Osteoblast (primary cell): ENCODE data around the gene MACROH2A2. TPM values are rescaled to one million over a fixed set of nuclear protein-coding genes. Genes with fewer than 3 reads are reported as not detected.

Source experiments
- DNase-seq: peaks from one replicate; pipeline ENCODE4 v3.0.0; 2011; ENCODE audit warnings: low spot score, mixed read lengths; ENCODE audit not compliant: insufficient read length; ENCODE audit errors: missing footprints
- H2AFZ ChIP-seq: 2 replicates; pipeline ENCODE4 v1.6.0; 2011; ENCODE audit warnings: mild to moderate bottlenecking, low read length
- H3K27ac ChIP-seq: 2 replicates; pipeline ENCODE4 v1.5.1; 2011; ENCODE audit warnings: mild to moderate bottlenecking, low read depth, low read length, moderate library complexity
- H3K27me3 ChIP-seq: 2 replicates; pipeline ENCODE4 v1.6.0; 2012; ENCODE audit warnings: mild to moderate bottlenecking, control low read depth, inconsistent platforms, low read length, moderate library complexity; ENCODE audit not compliant: insufficient read depth
- H3K36me3 ChIP-seq: 2 replicates; pipeline ENCODE4 v1.5.1; 2011; ENCODE audit warnings: mild to moderate bottlenecking, low read length, control low read depth, moderate library complexity; ENCODE audit not compliant: insufficient read depth
- H3K4me1 ChIP-seq: 2 replicates; pipeline ENCODE4 v1.5.1; 2011; ENCODE audit warnings: mild to moderate bottlenecking, low read length, control low read depth, moderate library complexity; ENCODE audit not compliant: insufficient read depth
- H3K4me2 ChIP-seq: 2 replicates; pipeline ENCODE4 v1.6.0; 2011; ENCODE audit warnings: mild to moderate bottlenecking, low read length; ENCODE audit not compliant: insufficient read depth
- H3K4me3 ChIP-seq: fragments of 200-600 bp; sonication (generic); 3 replicates; pipeline ENCODE4 v1.5.1; 2012; ENCODE audit warnings: mild to moderate bottlenecking, low read length, inconsistent platforms; ENCODE audit not compliant: insufficient read depth
- H3K79me2 ChIP-seq: 2 replicates; pipeline ENCODE4 v1.6.0; 2012; ENCODE audit warnings: mild to moderate bottlenecking, low read length, control low read depth, inconsistent platforms; ENCODE audit not compliant: insufficient read depth
- H3K9me3 ChIP-seq: 2 replicates; pipeline ENCODE4 v1.5.1; 2011; ENCODE audit warnings: low read depth, low read length, control low read depth
- H4K20me1 ChIP-seq: 2 replicates; pipeline ENCODE4 v1.6.0; 2012; ENCODE audit warnings: mild to moderate bottlenecking, low read length, control low read depth; ENCODE audit not compliant: insufficient read depth
- CTCF ChIP-seq: IDR thresholded peaks from 2 replicates; pipeline ENCODE4 v1.5.1; 2011; ENCODE audit warnings: mild to moderate bottlenecking, low read depth, low read length, moderate library complexity; ENCODE audit errors: extremely low read depth
- total RNA-seq: library from RNA; depleted of rRNA; stranded (reverse); fragments of >200 nt; gene quantifications from 2 replicates; pipeline ENCODE4 v1.2.3, GENCODE V29; 2012

The MACROH2A2 gene
- total RNA-seq, 1 donor = 13.8 TPM

GRCh38 chr10:70048030-70048723 is 4.5 kb upstream of the MACROH2A2 start:
- no peaks in the 10 kb centered on the region for H3K36me3 ChIP-seq
- no peaks in the 10 kb centered on the region for H3K79me2 ChIP-seq
- no peak overlapping the region for H3K4me3 ChIP-seq
- no peaks in the 10 kb centered on the region for H4K20me1 ChIP-seq
- H3K4me1 ChIP-seq = no peaks in the 10 kb centered on the region
- no peak for TF ChIP-seq CTCF
- no peak for DNase-seq
- H3K27me3 ChIP-seq = peaks cover 24% of the 10 kb centered on the region
- H3K27ac ChIP-seq = no peak overlapping the region
- no peak overlapping the region for H2AFZ ChIP-seq
- H3K4me2 ChIP-seq = no peak overlapping the region
- no peaks in the 10 kb centered on the region for H3K9me3 ChIP-seq

- Histone ChIP-seq H2AFZ (no peak overlapping the region), H3K9me3 (no peaks in the 10 kb centered on the region), H3K4me3 (peak overlapping the region; percentile 78), H3K4me2 (peak overlapping the region; percentile 70), H3K27ac (no peak overlapping the region), H3K4me1 (no peaks in the 10 kb centered on the region), H4K20me1 (no peaks in the 10 kb centered on the region), H3K27me3 (peaks cover 22% of the 10 kb centered on the region), H3K79me2 (no peaks in the 10 kb centered on the region), H3K36me3 (no peaks in the 10 kb centered on the region)
- no peak for TF ChIP-seq CTCF
- no peak for DNase-seq
Measured at GRCh38 chr10:70051848-70052247, 798 bp upstream of the MACROH2A2 start.

- no peaks in the 10 kb centered on the region for H3K4me1 ChIP-seq
- no peak for TF ChIP-seq CTCF
- H3K27ac ChIP-seq = no peak overlapping the region
- no peaks in the 10 kb centered on the region for H4K20me1 ChIP-seq
- H3K4me3 ChIP-seq = peak overlapping the region; percentile 78
- H3K36me3 ChIP-seq = no peaks in the 10 kb centered on the region
- peak overlapping the region; percentile 70 for H3K4me2 ChIP-seq
- H3K9me3 ChIP-seq = no peaks in the 10 kb centered on the region
- peak overlapping the region; percentile 64 for H2AFZ ChIP-seq
- no peaks in the 10 kb centered on the region for H3K79me2 ChIP-seq
- H3K27me3 ChIP-seq = peaks cover 22% of the 10 kb centered on the region
- peak; percentile 88 for DNase-seq
Measured at GRCh38 chr10:70053218-70053840, 683 bp downstream of the MACROH2A2 start.

GRCh38 chr10:70053841-70054288 is 1.2 kb downstream of the MACROH2A2 start:
- Histone ChIP-seq H3K36me3 (no peaks in the 10 kb centered on the region), H2AFZ (peak overlapping the region; percentile 77), H3K27ac (no peak overlapping the region), H3K79me2 (no peaks in the 10 kb centered on the region), H3K4me1 (no peaks in the 10 kb centered on the region), H3K4me3 (peak overlapping the region; percentile 78), H3K4me2 (peak overlapping the region; percentile 70), H4K20me1 (no peaks in the 10 kb centered on the region), H3K9me3 (no peaks in the 10 kb centered on the region), H3K27me3 (peaks cover 22% of the 10 kb centered on the region)
- no peak for TF ChIP-seq CTCF
- no peak for DNase-seq
